MM.1S (cell line): ENCODE measurements around the gene GTSE1.

Experiments
- DNase-seq: peaks from one replicate; pipeline ENCODE4 v3.0.0-alpha.2; 2015
- H2AFZ ChIP-seq: fragments of 300-600 bp; sonication (generic); 2 replicates; pipeline ENCODE4 v1.6.0; 2016; ENCODE audit warnings: antibody characterized with exemption, low read length
- H3F3A ChIP-seq: fragments of 300-600 bp; sonication (generic); 2 replicates; pipeline ENCODE4 v1.6.1; 2016; ENCODE audit warnings: mild to moderate bottlenecking, antibody characterized with exemption, low read length, moderate library complexity, mixed read lengths; ENCODE audit not compliant: insufficient read depth
- H3K27ac ChIP-seq: fragments of 300-600 bp; sonication (generic); 2 replicates; pipeline ENCODE4 v1.5.1; 2016; ENCODE audit warnings: mild to moderate bottlenecking, low read length
- H3K27me3 ChIP-seq: fragments of 300-600 bp; sonication (generic); replicated peaks from 2 replicates; pipeline ENCODE4 v1.6.0; 2016; ENCODE audit warnings: low read length; ENCODE audit not compliant: insufficient read depth
- H3K36me3 ChIP-seq: fragments of 300-600 bp; sonication (generic); replicated peaks from 2 replicates; pipeline ENCODE4 v1.6.1; 2016; ENCODE audit warnings: mild to moderate bottlenecking, low read length, mixed read lengths; ENCODE audit not compliant: insufficient read depth
- H3K4me1 ChIP-seq: fragments of 300-600 bp; sonication (generic); 2 replicates; pipeline ENCODE4 v1.6.1; 2016; ENCODE audit warnings: low read length, mixed read lengths
- H3K4me2 ChIP-seq: fragments of 300-600 bp; sonication (generic); 2 replicates; pipeline ENCODE4 v1.6.0; 2016; ENCODE audit warnings: low read depth, low read length
- H3K4me3 ChIP-seq: fragments of 300-600 bp; sonication (generic); 2 replicates; pipeline ENCODE4 v1.5.1; 2016; ENCODE audit warnings: low read length, mixed read lengths
- H3K79me2 ChIP-seq: fragments of 300-600 bp; sonication (generic); 2 replicates; pipeline ENCODE4 v1.6.1; 2016; ENCODE audit warnings: mixed run types, low read length, mixed read lengths
- H3K9ac ChIP-seq: fragments of 300-600 bp; sonication (generic); 2 replicates; pipeline ENCODE4 v1.6.1; 2016; ENCODE audit warnings: low read length, mixed read lengths
- H3K9me2 ChIP-seq: fragments of 300-600 bp; sonication (generic); replicated peaks from 2 replicates; pipeline ENCODE4 v1.6.1; 2016; ENCODE audit warnings: mild to moderate bottlenecking, low read length, mixed read lengths; ENCODE audit not compliant: insufficient read depth
- H3K9me3 ChIP-seq: fragments of 300-600 bp; sonication (generic); replicated peaks from 2 replicates; pipeline ENCODE4 v1.6.1; 2016; ENCODE audit warnings: mild to moderate bottlenecking, low read length, mixed read lengths; ENCODE audit not compliant: insufficient read depth
- H4K20me1 ChIP-seq: fragments of 300-600 bp; sonication (generic); 2 replicates; pipeline ENCODE4 v1.6.1; 2016; ENCODE audit warnings: mild to moderate bottlenecking, low read length, moderate library complexity, mixed read lengths; ENCODE audit not compliant: insufficient read depth
- EZH2 ChIP-seq: fragments of 300-600 bp; sonication (generic); optimal IDR thresholded peaks from 2 replicates; pipeline ENCODE3; 2017; ENCODE audit warnings: low read depth, mild to moderate bottlenecking, antibody characterized with exemption, low read length, mixed read lengths
- EZH2phosphoT487 ChIP-seq: fragments of 300-600 bp; sonication (generic); IDR thresholded peaks from 2 replicates; pipeline ENCODE4 v1.6.1; 2018; ENCODE audit warnings: antibody characterized with exemption, low read length
- TF ChIP-seq, protein P1 (sequence below): fragments of 300-600 bp; sonication (generic); IDR thresholded peaks from 2 replicates; pipeline ENCODE4 v1.5.1; 2016; ENCODE audit warnings: antibody characterized with exemption, low read length, mixed read lengths

GTSE1 gene

DNA sequence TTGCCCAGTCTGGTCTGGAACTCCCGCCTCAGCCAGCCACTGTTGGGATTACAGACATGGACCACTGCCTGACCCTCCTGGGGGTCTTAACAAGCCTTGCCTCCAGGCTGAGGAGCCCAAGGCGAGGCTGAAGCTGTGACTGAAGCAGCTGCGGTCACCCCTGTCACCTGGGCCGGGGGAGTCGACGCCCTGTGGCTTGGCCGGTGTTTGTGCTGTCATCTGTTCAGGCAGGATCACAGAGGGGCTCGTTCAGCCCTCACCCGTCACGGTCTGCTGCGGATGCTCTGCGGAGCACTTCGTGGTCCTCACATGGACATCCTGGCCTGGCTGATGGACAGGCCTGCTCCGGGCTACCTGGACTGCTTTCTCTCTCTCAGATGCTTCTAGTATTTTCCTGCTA is 62.7 kb downstream of the GTSE1 start:
- H3K79me2 ChIP-seq: no peaks in the 10 kb centered on the region; the same call in 1 of the 2 replicates
- H3K4me3 ChIP-seq: no peak overlapping the region
- H3K9ac ChIP-seq: no peak overlapping the region
- H3K27me3 ChIP-seq: no peaks in the 10 kb centered on the region
- H4K20me1 ChIP-seq: no peaks in the 10 kb centered on the region; the same call in 1 of the 2 replicates
- H2AFZ ChIP-seq: no peak overlapping the region
- TF ChIP-seq EZH2 (no peak), EZH2phosphoT487 (no peak)
- TF ChIP-seq, protein P1, sequence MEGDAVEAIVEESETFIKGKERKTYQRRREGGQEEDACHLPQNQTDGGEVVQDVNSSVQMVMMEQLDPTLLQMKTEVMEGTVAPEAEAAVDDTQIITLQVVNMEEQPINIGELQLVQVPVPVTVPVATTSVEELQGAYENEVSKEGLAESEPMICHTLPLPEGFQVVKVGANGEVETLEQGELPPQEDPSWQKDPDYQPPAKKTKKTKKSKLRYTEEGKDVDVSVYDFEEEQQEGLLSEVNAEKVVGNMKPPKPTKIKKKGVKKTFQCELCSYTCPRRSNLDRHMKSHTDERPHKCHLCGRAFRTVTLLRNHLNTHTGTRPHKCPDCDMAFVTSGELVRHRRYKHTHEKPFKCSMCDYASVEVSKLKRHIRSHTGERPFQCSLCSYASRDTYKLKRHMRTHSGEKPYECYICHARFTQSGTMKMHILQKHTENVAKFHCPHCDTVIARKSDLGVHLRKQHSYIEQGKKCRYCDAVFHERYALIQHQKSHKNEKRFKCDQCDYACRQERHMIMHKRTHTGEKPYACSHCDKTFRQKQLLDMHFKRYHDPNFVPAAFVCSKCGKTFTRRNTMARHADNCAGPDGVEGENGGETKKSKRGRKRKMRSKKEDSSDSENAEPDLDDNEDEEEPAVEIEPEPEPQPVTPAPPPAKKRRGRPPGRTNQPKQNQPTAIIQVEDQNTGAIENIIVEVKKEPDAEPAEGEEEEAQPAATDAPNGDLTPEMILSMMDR: no peak
- peaks cover 20% of the 10 kb centered on the region for H3K4me1 ChIP-seq
- H3K27ac ChIP-seq: no peak overlapping the region
- H3K9me3 ChIP-seq: no peaks in the 10 kb centered on the region
- DNase-seq: no peak
- H3K36me3 ChIP-seq: no peaks in the 10 kb centered on the region
- no peak overlapping the region for H3K4me2 ChIP-seq
- no peaks in the 10 kb centered on the region for H3K9me2 ChIP-seq
- peaks cover 18% of the 10 kb centered on the region for H3F3A ChIP-seq

DNA sequence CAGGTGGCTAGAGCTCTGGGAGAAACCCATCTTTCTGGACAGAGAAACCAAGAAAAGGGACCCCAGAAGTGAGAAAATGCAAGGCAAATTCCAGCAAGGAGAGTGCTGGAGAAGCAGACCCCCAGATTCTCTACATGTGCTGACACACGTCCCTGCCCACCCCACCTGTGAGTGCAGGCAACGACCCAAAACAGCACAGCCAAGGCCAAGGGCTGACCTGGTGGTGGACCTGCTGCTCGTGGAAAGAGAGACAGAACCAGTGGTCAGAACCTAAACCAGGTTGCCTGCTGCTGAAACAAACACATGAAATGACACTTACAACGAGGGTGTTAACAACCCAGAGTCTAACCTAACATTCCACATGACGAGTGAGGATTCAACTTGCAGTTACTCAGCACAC is 63.4 kb downstream of the GTSE1 start:
- no peak overlapping the region for H3K4me2 ChIP-seq
- H3K27me3 ChIP-seq: no peaks in the 10 kb centered on the region
- no peaks in the 10 kb centered on the region; the same call in 1 of the 2 replicates for H3K79me2 ChIP-seq
- no peak overlapping the region for H3K27ac ChIP-seq
- H3K4me3 ChIP-seq: no peak overlapping the region
- H3K9me3 ChIP-seq: no peaks in the 10 kb centered on the region
- H3K9me2 ChIP-seq: no peaks in the 10 kb centered on the region
- peaks cover 18% of the 10 kb centered on the region for H3F3A ChIP-seq
- H2AFZ ChIP-seq: no peak overlapping the region
- H4K20me1 ChIP-seq: no peaks in the 10 kb centered on the region
- no peaks in the 10 kb centered on the region for H3K36me3 ChIP-seq
- H3K4me1 ChIP-seq: peaks cover 20% of the 10 kb centered on the region
- TF ChIP-seq, protein P1: no peak
- TF ChIP-seq EZH2phosphoT487: no peak
- no peak for TF ChIP-seq EZH2
- DNase-seq: no peak
- no peak overlapping the region for H3K9ac ChIP-seq

DNA sequence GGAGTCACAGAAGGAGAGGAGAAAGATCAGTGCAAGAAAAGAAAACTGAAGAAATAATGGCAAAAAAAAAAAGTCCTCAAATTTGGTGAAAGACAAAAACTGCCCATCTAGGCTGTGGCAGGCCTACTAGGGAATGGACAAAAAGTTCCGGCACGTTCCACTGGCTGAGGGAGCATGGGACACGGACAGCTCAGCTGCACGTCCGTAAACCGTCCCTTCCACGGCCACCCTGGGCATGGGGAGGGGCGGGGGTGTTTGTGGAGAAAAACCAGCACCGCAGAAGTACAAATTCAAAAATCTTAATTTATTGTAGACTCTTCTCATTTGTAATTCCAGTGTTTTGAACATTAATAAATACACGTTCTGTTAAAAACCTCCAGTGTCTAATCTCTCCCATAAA is 64.2 kb downstream of the GTSE1 start:
- no peak overlapping the region for H3K9ac ChIP-seq
- H3K9me3 ChIP-seq: no peaks in the 10 kb centered on the region
- no peaks in the 10 kb centered on the region for H3K79me2 ChIP-seq
- no peaks in the 10 kb centered on the region for H4K20me1 ChIP-seq
- no peaks in the 10 kb centered on the region for H3K27me3 ChIP-seq
- H3F3A ChIP-seq: peaks cover 18% of the 10 kb centered on the region
- H3K4me2 ChIP-seq: no peak overlapping the region
- H3K27ac ChIP-seq: 0 out of 2 replicates have a peak overlapping the region, but pooled peaks have one; percentile 92
- H2AFZ ChIP-seq: no peak overlapping the region
- no peaks in the 10 kb centered on the region for H3K9me2 ChIP-seq
- H3K4me3 ChIP-seq: no peak overlapping the region
- H3K4me1 ChIP-seq: peaks cover 20% of the 10 kb centered on the region
- no peaks in the 10 kb centered on the region for H3K36me3 ChIP-seq
- TF ChIP-seq EZH2phosphoT487 (no peak), EZH2 (no peak)
- TF ChIP-seq, protein P1: no peak
- no peak for DNase-seq
